SJSA1 (cell line): ENCODE results near the gene ABLIM2. TPM values are rescaled to one million over a fixed set of nuclear protein-coding genes. Genes with fewer than 3 reads are reported as not detected.

Source experiments
- DNase-seq, 2 experiments: peaks; one replicate each; pipeline ENCODE4 v3.0.0-alpha.2; 2015 to 2020; ENCODE audit warnings: low spot score in 2 of 2, low read depth in 1 of 2
- H3K27ac ChIP-seq: fragments of 250-450 bp; sonication (Bioruptor Pico); 2 replicates; pipeline ENCODE4 v1.5.1; 2020; ENCODE audit warnings: mild to moderate bottlenecking, moderate library complexity
- H3K27me3 ChIP-seq: fragments of 250-450 bp; sonication (Bioruptor Pico); replicated peaks from 2 replicates; pipeline ENCODE4 v1.5.1; 2020; ENCODE audit warnings: mild to moderate bottlenecking, moderate library complexity
- H3K36me3 ChIP-seq: fragments of 250-450 bp; sonication (Bioruptor Pico); 2 replicates; pipeline ENCODE4 v1.5.1; 2020; ENCODE audit warnings: mild to moderate bottlenecking
- H3K4me1 ChIP-seq: fragments of 250-450 bp; sonication (Bioruptor Pico); replicated peaks from 2 replicates; pipeline ENCODE4 v1.6.1; 2021; ENCODE audit warnings: mild to moderate bottlenecking
- H3K4me3 ChIP-seq: fragments of 250-450 bp; sonication (Bioruptor Pico); 2 replicates; pipeline ENCODE4 v1.5.1; 2020; ENCODE audit warnings: mild to moderate bottlenecking
- H3K9me3 ChIP-seq: fragments of 250-450 bp; sonication (Bioruptor Pico); replicated peaks from 2 replicates; pipeline ENCODE4 v1.5.1; 2020; ENCODE audit warnings: mild to moderate bottlenecking
- total RNA-seq: library from RNA; depleted of rRNA; stranded (reverse); fragments of >200 nt; shearing (Covaris generic); gene quantifications from 2 replicates; pipeline ENCODE4 v1.2.3, GENCODE V29; 2014

ABLIM2 gene
- total RNA-seq, 1 experiment from 2014 or later: 0.13 TPM

DNA sequence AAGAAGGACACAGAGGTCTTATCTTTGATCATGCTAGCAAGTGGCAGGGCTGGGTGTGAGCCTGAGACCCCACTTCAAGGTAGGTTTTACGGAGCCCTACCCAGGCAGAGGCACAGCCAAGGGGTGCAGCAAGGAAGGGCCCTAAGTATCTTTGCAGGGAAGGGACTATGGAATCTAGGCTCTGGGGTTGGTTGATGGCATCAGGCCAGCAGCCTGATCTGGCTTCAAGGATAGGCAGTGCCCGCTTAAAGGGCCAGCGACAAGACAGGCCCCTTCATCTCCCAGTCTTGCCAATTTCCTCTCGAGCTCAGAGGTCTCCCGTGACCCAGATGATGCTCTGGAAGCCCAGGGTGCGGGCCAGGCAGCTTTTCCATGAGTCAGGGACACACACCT is 5.8 kb downstream of the ABLIM2 start:
- Histone ChIP-seq H3K4me3 (no peak overlapping the region), H3K27ac (no peak overlapping the region), H3K4me1 (peaks cover under 1% of the 10 kb centered on the region; the same call in 1 of the 2 replicates), H3K9me3 (no peaks in the 10 kb centered on the region), H3K27me3 (peaks cover 65% of the 10 kb centered on the region), H3K36me3 (no peaks in the 10 kb centered on the region)
- no peak for DNase-seq

GRCh38 chr4:8152090-8152864 is 6.3 kb downstream of the ABLIM2 start:
- no peaks in the 10 kb centered on the region for H3K36me3 ChIP-seq
- H3K9me3 ChIP-seq: no peaks in the 10 kb centered on the region
- no peak overlapping the region for H3K27ac ChIP-seq
- peaks cover 62% of the 10 kb centered on the region for H3K27me3 ChIP-seq
- H3K4me3 ChIP-seq: no peak overlapping the region
- no peak for DNase-seq
- no peaks in the 10 kb centered on the region for H3K4me1 ChIP-seq

DNA sequence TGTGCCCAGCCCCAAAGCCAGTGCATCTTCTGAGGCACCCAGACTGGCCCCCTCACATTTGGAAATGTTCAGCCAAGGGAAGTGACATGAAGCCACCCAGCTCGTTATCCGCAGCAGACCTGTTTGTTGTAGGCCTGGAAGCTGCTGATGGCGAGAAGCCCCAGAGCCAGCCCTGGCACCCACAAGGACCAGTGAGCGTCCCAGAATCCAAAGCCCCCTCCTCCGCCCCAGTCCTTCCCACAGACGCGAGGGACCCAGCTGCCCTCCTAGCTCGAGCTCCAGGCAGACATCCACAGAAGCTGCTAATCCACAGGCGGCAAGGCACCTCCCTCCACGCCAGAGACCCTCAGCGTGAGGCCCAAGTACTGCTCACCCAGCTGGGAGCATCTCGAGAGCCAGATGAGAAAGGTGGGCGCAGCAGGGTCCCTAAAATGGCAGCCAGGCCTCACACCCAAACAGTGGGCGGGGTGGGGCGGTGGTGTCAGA is 7.4 kb downstream of the ABLIM2 start:
- Histone ChIP-seq H3K4me1 (no peaks in the 10 kb centered on the region), H3K36me3 (no peaks in the 10 kb centered on the region), H3K4me3 (no peak overlapping the region), H3K27me3 (peaks cover 64% of the 10 kb centered on the region), H3K9me3 (no peaks in the 10 kb centered on the region), H3K27ac (no peak overlapping the region)
- DNase-seq: no peak

DNA sequence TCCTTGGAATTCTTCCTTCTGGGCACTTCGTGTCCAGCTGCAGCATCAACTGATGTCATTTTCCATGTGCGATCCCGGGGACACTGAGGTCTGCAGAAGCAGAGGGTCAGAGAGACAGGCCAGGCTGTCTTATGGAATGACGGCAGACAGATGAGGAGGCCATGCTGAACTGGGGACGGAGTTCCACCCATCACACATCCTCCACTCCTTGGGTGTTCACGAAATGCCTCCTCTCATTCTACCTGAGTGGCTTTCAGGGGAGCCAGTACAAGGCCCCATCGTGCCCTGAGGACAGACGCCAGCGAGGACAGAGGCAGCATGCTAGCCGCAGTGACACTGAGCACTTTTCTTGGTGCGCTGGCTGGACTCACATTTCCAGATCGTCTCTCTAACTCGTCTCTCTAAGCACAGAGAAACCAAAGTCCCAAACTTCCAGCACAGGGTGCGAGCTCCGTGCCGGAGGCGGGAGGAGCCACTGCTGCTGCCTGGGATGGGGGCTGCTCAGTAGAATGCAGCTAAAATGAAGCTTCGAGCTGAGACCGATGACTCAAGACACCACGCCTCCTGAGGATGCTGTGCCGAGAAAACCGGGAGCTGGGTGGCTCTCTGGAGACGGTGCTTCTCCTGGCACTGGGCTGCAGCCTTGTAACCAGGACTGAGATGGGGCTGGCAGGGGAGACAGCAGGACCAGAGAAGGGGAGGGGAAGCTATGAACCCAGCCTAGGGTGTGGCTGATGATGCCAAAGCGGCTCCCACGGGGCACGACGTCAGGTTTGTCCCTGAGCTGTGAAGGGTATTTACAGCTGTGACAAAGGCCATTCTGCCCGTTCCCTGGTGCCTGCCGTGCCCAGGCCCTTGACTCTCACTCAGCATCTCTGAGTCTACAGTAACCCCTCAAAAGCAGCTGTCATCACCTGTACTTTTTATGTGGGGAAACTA is 8.2 kb downstream of the ABLIM2 start:
- Histone ChIP-seq H3K27me3 (peaks cover 68% of the 10 kb centered on the region), H3K4me3 (no peak overlapping the region), H3K36me3 (no peaks in the 10 kb centered on the region), H3K9me3 (no peaks in the 10 kb centered on the region), H3K27ac (no peak overlapping the region), H3K4me1 (no peaks in the 10 kb centered on the region)
- DNase-seq: no peak

DNA sequence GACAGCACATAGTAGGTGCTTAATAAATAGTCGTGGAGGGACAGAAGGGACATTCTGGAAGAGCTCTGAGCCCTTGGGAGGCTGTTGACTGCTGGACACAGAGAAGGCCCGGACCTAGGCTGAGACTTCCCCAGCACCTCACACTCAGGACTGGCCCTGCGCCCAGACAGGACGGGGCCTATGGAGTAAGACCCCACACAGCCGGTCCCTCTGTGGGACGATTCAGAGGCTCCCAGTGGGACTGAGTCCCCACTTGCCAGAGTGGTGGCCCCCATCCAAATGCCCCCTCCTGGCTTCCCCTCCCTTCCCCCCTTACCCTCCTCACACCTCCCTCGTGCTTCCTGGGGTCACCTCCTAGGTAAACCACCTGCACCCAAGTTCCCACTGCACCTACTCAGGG is 8.9 kb downstream of the ABLIM2 start:
- no peak for DNase-seq
- Histone ChIP-seq H3K36me3 (no peaks in the 10 kb centered on the region), H3K4me1 (no peaks in the 10 kb centered on the region), H3K4me3 (no peak overlapping the region), H3K27me3 (peaks cover 68% of the 10 kb centered on the region), H3K27ac (no peak overlapping the region), H3K9me3 (no peaks in the 10 kb centered on the region)

- H3K9me3 ChIP-seq: no peaks in the 10 kb centered on the region
- H3K4me1 ChIP-seq: no peaks in the 10 kb centered on the region
- no peak overlapping the region for H3K4me3 ChIP-seq
- H3K27me3 ChIP-seq: peaks cover 72% of the 10 kb centered on the region
- H3K36me3 ChIP-seq: no peaks in the 10 kb centered on the region
- no peak for DNase-seq
- H3K27ac ChIP-seq: no peak overlapping the region
These were observed 9.7 kb downstream of the ABLIM2 start for GRCh38 chr4:8148785-8149435.

DNA sequence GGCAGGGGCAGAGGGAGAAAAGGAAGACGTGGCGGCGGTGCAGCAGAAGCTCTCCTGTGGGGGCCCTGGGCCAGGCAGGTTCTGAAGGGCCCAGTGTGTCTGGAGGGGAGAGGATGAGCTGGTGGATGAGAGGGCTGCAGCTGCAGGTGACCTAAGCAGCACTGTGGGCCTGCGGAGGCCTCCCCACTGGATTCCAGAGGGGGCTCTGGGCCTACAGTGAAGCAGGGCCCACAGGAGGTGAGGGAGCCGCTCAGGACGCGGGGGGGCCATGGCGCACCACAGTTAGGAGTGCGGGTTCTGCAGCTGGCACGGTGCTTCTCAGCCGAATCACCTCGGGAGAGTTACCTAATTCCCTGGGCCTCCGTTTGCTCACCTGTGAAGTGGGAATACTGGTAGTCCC is 10.5 kb downstream of the ABLIM2 start:
- Histone ChIP-seq H3K9me3 (no peaks in the 10 kb centered on the region), H3K27ac (no peak overlapping the region), H3K36me3 (no peaks in the 10 kb centered on the region), H3K27me3 (peaks cover 75% of the 10 kb centered on the region), H3K4me1 (no peaks in the 10 kb centered on the region), H3K4me3 (no peak overlapping the region)
- DNase-seq: no peak

GRCh38 chr4:8147231-8147970 is 11.2 kb downstream of the ABLIM2 start:
- no peaks in the 10 kb centered on the region for H3K9me3 ChIP-seq
- no peaks in the 10 kb centered on the region for H3K4me1 ChIP-seq
- no peak for DNase-seq
- no peak overlapping the region for H3K27ac ChIP-seq
- no peaks in the 10 kb centered on the region for H3K36me3 ChIP-seq
- no peak overlapping the region for H3K4me3 ChIP-seq
- peaks cover 70% of the 10 kb centered on the region for H3K27me3 ChIP-seq

GRCh38 chr4:8146157-8146556 is 12.5 kb downstream of the ABLIM2 start:
- no peaks in the 10 kb centered on the region for H3K36me3 ChIP-seq
- peaks cover 73% of the 10 kb centered on the region for H3K27me3 ChIP-seq
- no peak for DNase-seq
- H3K9me3 ChIP-seq: no peaks in the 10 kb centered on the region
- H3K27ac ChIP-seq: no peak overlapping the region
- H3K4me1 ChIP-seq: no peaks in the 10 kb centered on the region
- no peak overlapping the region for H3K4me3 ChIP-seq

DNA sequence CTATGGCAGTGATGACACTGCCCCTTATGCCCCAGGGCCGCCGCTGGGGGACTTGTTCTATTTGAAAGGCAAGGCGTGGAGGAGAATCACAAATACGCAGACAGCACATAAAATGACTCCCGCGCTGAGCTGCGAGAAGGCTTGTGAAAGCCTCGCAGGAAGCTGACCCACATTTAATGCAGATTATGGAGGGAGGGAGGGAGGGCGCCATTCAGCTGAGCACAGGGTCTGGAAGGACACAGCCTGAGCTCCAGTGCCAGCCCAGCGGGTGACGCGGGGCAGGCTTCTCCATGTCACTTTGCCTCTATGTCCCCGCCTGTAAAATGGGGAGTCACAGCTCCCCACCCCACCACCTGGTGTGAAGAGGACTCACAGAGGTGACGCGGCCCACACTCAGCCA is 14.3 kb downstream of the ABLIM2 start:
- H3K27me3 ChIP-seq: peaks cover 67% of the 10 kb centered on the region
- DNase-seq: no peak
- no peak overlapping the region for H3K27ac ChIP-seq
- H3K9me3 ChIP-seq: no peaks in the 10 kb centered on the region
- H3K4me3 ChIP-seq: no peak overlapping the region
- no peaks in the 10 kb centered on the region for H3K36me3 ChIP-seq
- no peaks in the 10 kb centered on the region for H3K4me1 ChIP-seq

DNA sequence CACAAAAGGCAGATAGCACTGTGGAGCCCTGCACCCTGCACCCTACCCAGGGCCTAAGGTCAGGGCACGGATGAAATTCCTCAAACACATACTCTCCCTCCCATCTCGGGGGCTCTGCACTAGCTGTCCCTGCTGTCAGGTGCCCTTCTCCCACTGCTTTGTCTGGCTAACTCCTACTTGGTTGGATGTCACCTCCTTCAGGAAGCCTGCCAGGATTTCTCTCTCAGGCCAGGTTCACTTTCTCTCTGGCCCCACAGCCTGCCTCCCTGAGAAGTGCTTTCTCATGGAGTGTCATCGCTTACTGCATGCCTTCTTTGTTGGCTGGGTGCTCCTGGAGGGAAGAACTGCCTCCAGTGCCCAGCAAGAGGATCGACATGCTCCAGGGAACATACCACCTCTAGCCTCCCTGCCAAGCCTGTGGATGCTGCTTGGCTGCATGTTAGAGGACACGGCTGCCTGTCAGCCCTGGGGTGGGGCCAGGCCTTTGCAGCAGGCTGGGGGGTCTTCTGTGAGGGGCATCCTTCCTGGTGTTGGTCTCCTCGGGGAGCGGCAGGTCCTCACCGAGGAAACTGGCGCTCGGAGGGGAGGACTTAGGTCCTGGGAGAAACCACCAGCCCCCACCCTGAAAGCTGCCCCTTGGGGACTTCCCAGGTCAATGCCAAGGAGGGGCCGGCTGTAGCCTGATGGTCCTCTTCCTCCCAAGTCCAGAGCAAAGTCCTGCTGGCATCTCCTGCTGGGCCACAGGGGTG is 15.0 kb downstream of the ABLIM2 start:
- no peak for DNase-seq
- H3K27me3 ChIP-seq: peaks cover 73% of the 10 kb centered on the region

GRCh38 chr4:8142556-8142955 is 16.1 kb downstream of the ABLIM2 start:
- DNase-seq: no peak
- Histone ChIP-seq H3K36me3 (no peaks in the 10 kb centered on the region), H3K27me3 (peaks cover 67% of the 10 kb centered on the region), H3K4me3 (no peak overlapping the region), H3K4me1 (no peaks in the 10 kb centered on the region), H3K27ac (no peak overlapping the region), H3K9me3 (no peaks in the 10 kb centered on the region)

More for the DNA sequence above, 15.0 kb downstream of the ABLIM2 start:
- Histone ChIP-seq H3K36me3 (no peaks in the 10 kb centered on the region), H3K9me3 (no peaks in the 10 kb centered on the region), H3K4me1 (no peaks in the 10 kb centered on the region), H3K4me3 (no peak overlapping the region), H3K27ac (no peak overlapping the region)

DNA sequence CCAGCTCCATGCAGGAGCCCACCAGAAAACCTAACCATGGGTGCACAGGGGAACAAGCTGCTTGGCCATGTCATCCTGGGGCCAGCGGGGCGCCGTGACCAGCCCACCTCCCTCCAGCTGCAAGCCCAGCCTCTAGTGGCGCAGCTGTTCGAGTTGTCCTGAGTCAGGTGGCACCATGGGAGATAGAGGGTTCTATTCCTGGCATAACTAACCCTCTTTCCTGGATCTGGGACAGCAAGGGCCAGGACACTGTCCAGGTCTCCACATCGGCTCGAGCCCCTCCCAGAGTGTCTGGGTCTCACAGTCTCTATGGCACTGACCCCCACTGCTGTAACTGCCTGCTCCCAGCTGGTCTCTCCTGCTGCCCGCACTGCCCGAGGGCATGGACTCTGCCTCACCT is 16.7 kb downstream of the ABLIM2 start:
- no peaks in the 10 kb centered on the region for H3K36me3 ChIP-seq
- DNase-seq: no peak
- H3K27me3 ChIP-seq: peaks cover 62% of the 10 kb centered on the region
- H3K9me3 ChIP-seq: no peaks in the 10 kb centered on the region
- H3K4me3 ChIP-seq: no peak overlapping the region
- H3K27ac ChIP-seq: no peak overlapping the region
- no peaks in the 10 kb centered on the region for H3K4me1 ChIP-seq
